ENCODE results near the gene ABTB2.

DNA sequence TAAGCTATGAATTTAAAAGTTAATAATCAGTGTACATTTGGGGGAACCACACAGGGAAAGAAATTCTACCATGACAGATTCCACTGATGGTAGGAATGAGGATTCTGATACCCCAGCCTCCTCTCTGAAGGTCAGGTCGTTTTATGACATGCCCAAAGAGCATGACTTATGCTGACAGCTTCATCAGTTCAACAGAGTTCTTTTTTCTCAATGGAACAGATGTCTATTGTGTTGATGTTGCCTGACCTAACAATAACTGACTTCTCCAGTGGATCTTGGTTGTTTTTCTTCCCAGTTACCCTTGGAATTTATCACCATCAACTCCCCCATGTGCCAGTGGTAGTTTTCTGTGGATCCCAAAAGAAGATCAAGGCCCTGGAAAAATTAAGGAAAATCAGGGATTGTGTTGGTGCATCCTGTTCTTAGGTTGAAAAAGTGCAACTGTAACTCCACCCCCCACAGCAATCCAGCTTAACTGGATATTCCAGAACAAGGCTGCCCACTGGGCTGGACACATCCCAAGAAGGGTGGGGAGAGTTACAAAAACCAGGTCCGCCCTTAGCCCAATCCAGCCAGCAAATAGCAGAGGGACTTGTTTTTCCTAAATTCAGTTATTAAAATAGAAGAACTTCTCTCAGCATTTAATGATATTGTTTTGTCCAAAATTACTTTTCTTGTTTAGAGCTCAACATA lies 49.5 kb upstream of the ABTB2 start:
- TF ChIP-seq, protein P1, sequence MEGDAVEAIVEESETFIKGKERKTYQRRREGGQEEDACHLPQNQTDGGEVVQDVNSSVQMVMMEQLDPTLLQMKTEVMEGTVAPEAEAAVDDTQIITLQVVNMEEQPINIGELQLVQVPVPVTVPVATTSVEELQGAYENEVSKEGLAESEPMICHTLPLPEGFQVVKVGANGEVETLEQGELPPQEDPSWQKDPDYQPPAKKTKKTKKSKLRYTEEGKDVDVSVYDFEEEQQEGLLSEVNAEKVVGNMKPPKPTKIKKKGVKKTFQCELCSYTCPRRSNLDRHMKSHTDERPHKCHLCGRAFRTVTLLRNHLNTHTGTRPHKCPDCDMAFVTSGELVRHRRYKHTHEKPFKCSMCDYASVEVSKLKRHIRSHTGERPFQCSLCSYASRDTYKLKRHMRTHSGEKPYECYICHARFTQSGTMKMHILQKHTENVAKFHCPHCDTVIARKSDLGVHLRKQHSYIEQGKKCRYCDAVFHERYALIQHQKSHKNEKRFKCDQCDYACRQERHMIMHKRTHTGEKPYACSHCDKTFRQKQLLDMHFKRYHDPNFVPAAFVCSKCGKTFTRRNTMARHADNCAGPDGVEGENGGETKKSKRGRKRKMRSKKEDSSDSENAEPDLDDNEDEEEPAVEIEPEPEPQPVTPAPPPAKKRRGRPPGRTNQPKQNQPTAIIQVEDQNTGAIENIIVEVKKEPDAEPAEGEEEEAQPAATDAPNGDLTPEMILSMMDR (IDR thresholded peaks at IDR 0.05; ENCODE audit: poor library complexity, severe bottlenecking): no peak
- no peak for TF ChIP-seq EZH2 (IDR thresholded peaks at IDR 0.05; ENCODE audit: borderline replicate concordance, insufficient read depth, low read length, poor library complexity, severe bottlenecking)

Measured in neural cell (in vitro differentiated cells).